SK-N-SH (cell line): ENCODE measurements around the gene TTC22. TPM values are rescaled to one million over a fixed set of nuclear protein-coding genes. Genes with fewer than 3 reads are reported as not detected.

Experiments used
- CTCF ChIA-PET: fragments of 300-600, 350-600 bp; formaldehyde crosslinking; extraction: SDS; loops from one replicate; lab custom pipeline; 2021; lab: Yijun Ruan, JAX
- POLR2A ChIA-PET: fragments of 350-600 bp; sonication (Branson Sonifier 250); formaldehyde crosslinking; extraction: SDS; loops from one replicate; lab custom pipeline; 2020; ENCODE audit warnings: antibody characterized with exemption, inconsistent platforms; lab: Yijun Ruan, JAX
- DNase-seq: peaks from one replicate; pipeline ENCODE4 v3.0.0; 2012
- H2AFZ ChIP-seq: fragments of 200-600 bp; sonication (generic); 2 replicates; pipeline ENCODE4 v1.8.1; 2016; ENCODE audit warnings: antibody characterized with exemption, mild to moderate bottlenecking, low read depth
- H3F3A ChIP-seq: fragments of 200-600 bp; sonication (generic); replicated peaks from 2 replicates; pipeline ENCODE3; 2016; ENCODE audit warnings: antibody characterized with exemption, mild to moderate bottlenecking; ENCODE audit not compliant: insufficient read depth
- H3K27ac ChIP-seq, 2 experiments: fragments of 200-500 bp in 1 of 2; fragments of 200-600 bp in 1 of 2; sonication (Bioruptor generic) in 1 of 2; sonication (generic), shearing (Covaris generic) in 1 of 2; 2 replicates each; pipeline versions ENCODE4 v1.5.1 to v1.6.1; 2014 to 2016; ENCODE audit warnings: low read depth in 2 of 2, inconsistent platforms in 1 of 2, low read length in 1 of 2, mild to moderate bottlenecking in 1 of 2, mixed read lengths in 1 of 2
- H3K27me3 ChIP-seq: fragments of 200-600 bp; sonication (generic), shearing (Covaris generic); 2 replicates; pipeline ENCODE4 v1.6.1; 2016; ENCODE audit warnings: mixed run types; ENCODE audit not compliant: insufficient read depth
- H3K36me3 ChIP-seq, 2 experiments: fragments of 200-500 bp in 1 of 2; fragments of 200-600 bp in 1 of 2; sonication (Bioruptor generic) in 1 of 2; sonication (generic) in 1 of 2; replicated peaks in 1 of 2; 2 replicates each; pipeline versions ENCODE3 to v1.5.1; 2014 to 2016; ENCODE audit warnings: low read length in 1 of 2, mild to moderate bottlenecking in 1 of 2; ENCODE audit not compliant: insufficient read depth in 2 of 2, control insufficient read depth in 1 of 2
- H3K4me1 ChIP-seq, 2 experiments: fragments of 200-500 bp in 1 of 2; fragments of 200-600 bp in 1 of 2; sonication (Bioruptor generic) in 1 of 2; sonication (generic), shearing (Covaris generic) in 1 of 2; 2 replicates each; pipeline versions ENCODE4 v1.5.1 to v1.6.1; 2014 to 2016; ENCODE audit warnings: low read depth in 1 of 2, low read length in 1 of 2, mixed run types in 1 of 2; ENCODE audit not compliant: insufficient read depth in 2 of 2, control insufficient read depth in 1 of 2
- H3K4me2 ChIP-seq: fragments of 200-600 bp; sonication (generic), shearing (Covaris generic); 2 replicates; pipeline ENCODE4 v1.6.1; 2017; ENCODE audit warnings: mixed run types
- H3K4me3 ChIP-seq, 2 experiments: fragments of 200-500 bp in 1 of 2; fragments of 200-600 bp in 1 of 2; sonication (Bioruptor generic) in 1 of 2; sonication (generic), shearing (Covaris generic) in 1 of 2; 2 replicates each; pipeline versions ENCODE4 v1.5.1 to v1.8.1; 2014 to 2016; ENCODE audit warnings: low read depth in 2 of 2, inconsistent platforms in 1 of 2, low read length in 1 of 2, mild to moderate bottlenecking in 1 of 2, mixed read lengths in 1 of 2, moderate library complexity in 1 of 2
- H3K79me2 ChIP-seq: fragments of 200-600 bp; sonication (generic); 2 replicates; pipeline ENCODE4 v1.8.1; 2017; ENCODE audit warnings: mild to moderate bottlenecking; ENCODE audit not compliant: insufficient read depth
- H3K9ac ChIP-seq: fragments of 200-600 bp; sonication (generic); 2 replicates; pipeline ENCODE4 v1.6.1; 2017; ENCODE audit warnings: mixed run types
- H3K9me2 ChIP-seq: fragments of 200-600 bp; sonication (generic); 2 replicates; pipeline ENCODE4 v1.6.1; 2017; ENCODE audit warnings: mixed run types
- H3K9me3 ChIP-seq: fragments of 200-600 bp; sonication (generic); 2 replicates; pipeline ENCODE4 v1.6.1; 2017; ENCODE audit warnings: mixed run types, mild to moderate bottlenecking, moderate library complexity
- H4K20me1 ChIP-seq: fragments of 200-600 bp; sonication (generic); 2 replicates; pipeline ENCODE4 v1.6.1; 2017; ENCODE audit warnings: mild to moderate bottlenecking, mixed run types; ENCODE audit not compliant: insufficient read depth
- CTCF ChIP-seq: fragments of 200-600 bp; sonication (generic); IDR thresholded peaks from 2 replicates; pipeline ENCODE4 v1.6.1; 2017; ENCODE audit warnings: antibody characterized with exemption, mild to moderate bottlenecking, moderate library complexity
- EZH2phosphoT487 ChIP-seq: fragments of 200-600 bp; sonication (generic); IDR thresholded peaks from 2 replicates; pipeline ENCODE4 v1.6.1; 2017; ENCODE audit warnings: low read depth, mixed run types, mild to moderate bottlenecking, antibody characterized with exemption, moderate library complexity, borderline replicate concordance
- FOSL2 ChIP-seq: IDR thresholded peaks from 2 replicates; pipeline ENCODE4 v1.4.0; 2012; ENCODE audit warnings: low read depth, mild to moderate bottlenecking, moderate library complexity, borderline replicate concordance
- SMC3 ChIP-seq: IDR thresholded peaks from 2 replicates; pipeline ENCODE4 v1.6.1; 2012; ENCODE audit warnings: low read depth, low read length, improper control_type of control experiment
- WGBS: methylation state at CpG from one replicate; pipeline ENCODE4 v1.1.6; 2017; ENCODE audit warnings: low lambda C conversion rate; 5-methylcytosine and 5-hydroxymethylcytosine counted together
- polyA plus RNA-seq, 3 experiments: library from polyadenylated mRNA; depleted of rRNA; stranded (reverse); fragments of >200 nt; gene quantifications; 2 replicates each; pipeline ENCODE4 v1.2.3, GENCODE V29; 2012

TTC22 gene
- polyA plus RNA-seq, 1 of the 3 experiments (the other 2 are of a cell fraction), result not detected

- no peak overlapping the region for H3K27ac ChIP-seq
- no peak overlapping the region for H3K9ac ChIP-seq
- no peaks in the 10 kb centered on the region for H3K79me2 ChIP-seq
- no peaks in the 10 kb centered on the region for H3K9me2 ChIP-seq
- H3K4me2 ChIP-seq, result no peak overlapping the region
- H3K9me3 ChIP-seq, result no peaks in the 10 kb centered on the region
- DNase-seq, result no peak
- no peaks in the 10 kb centered on the region for H4K20me1 ChIP-seq
- H2AFZ ChIP-seq, result no peak overlapping the region
- no peaks in the 10 kb centered on the region for H3F3A ChIP-seq
- no peak overlapping the region for H3K4me3 ChIP-seq
- no peaks in the 10 kb centered on the region for H3K27me3 ChIP-seq
- no peak for TF ChIP-seq CTCF
- TF ChIP-seq SMC3, result no peak
- H3K36me3 ChIP-seq, result no peaks in the 10 kb centered on the region
- POLR2A ChIA-PET, result no interaction called here
- CTCF ChIA-PET, result interaction anchor here (1.4 to 4.3 kb wide), 4 partner anchors 10 to 309 kb away, joined by 4 to 20 read pairs (median 7); no protein-coding TSS in a partner anchor
- peaks cover 0 to 2% of the 10 kb centered on the region in 2 experiments; a peak in 1 of 4 replicates for H3K4me1 ChIP-seq
- 83% methylated on average over 12 of the region's 12 CpGs for WGBS
Measured at GRCh38 chr1:54808443-54809207, 7.5 kb upstream of the TTC22 start.

- no peak overlapping the region for H2AFZ ChIP-seq
- TF ChIP-seq FOSL2, result no peak
- CTCF ChIA-PET, result interaction anchor here (0.5 to 2.6 kb wide), 5 partner anchors 16 to 817 kb away, joined by 3 to 13 read pairs (median 3); partner anchors contain the start of gene ACOT11
- H3K9ac ChIP-seq, result no peak overlapping the region
- H3K4me3 ChIP-seq, result no peak overlapping the region
- no peaks in the 10 kb centered on the region for H3F3A ChIP-seq
- no peaks in the 10 kb centered on the region for H3K79me2 ChIP-seq
- 77% methylated on average over 6 of the region's 7 CpGs for WGBS
- POLR2A ChIA-PET, result no interaction called here
- no peak for DNase-seq
- no peaks in the 10 kb centered on the region for H4K20me1 ChIP-seq
- no peak overlapping the region for H3K27ac ChIP-seq
- no peaks in the 10 kb centered on the region for H3K27me3 ChIP-seq
- H3K9me3 ChIP-seq, result no peaks in the 10 kb centered on the region
- no peak overlapping the region for H3K4me2 ChIP-seq
- H3K4me1 ChIP-seq, result peaks cover 0 to 2% of the 10 kb centered on the region in 2 experiments; a peak in 1 of 4 replicates
- H3K9me2 ChIP-seq, result no peaks in the 10 kb centered on the region
- no peaks in the 10 kb centered on the region for H3K36me3 ChIP-seq
Measured at GRCh38 chr1:54807756-54808155, 6.6 kb upstream of the TTC22 start.

- TF ChIP-seq EZH2phosphoT487, result no peak
- Histone ChIP-seq H3K36me3 (no peaks in the 10 kb centered on the region), H3K9ac (no peak overlapping the region), H3F3A (no peaks in the 10 kb centered on the region), H3K27me3 (no peaks in the 10 kb centered on the region), H3K4me2 (no peak overlapping the region), H2AFZ (no peak overlapping the region), H3K79me2 (no peaks in the 10 kb centered on the region), H3K4me1 (peaks cover 0 to 2% of the 10 kb centered on the region in 2 experiments; a peak in 1 of 4 replicates), H3K4me3 (no peak overlapping the region), H4K20me1 (no peaks in the 10 kb centered on the region), H3K9me3 (no peaks in the 10 kb centered on the region), H3K9me2 (no peaks in the 10 kb centered on the region), H3K27ac (no peak overlapping the region)
- no peak for DNase-seq
- WGBS, result 85% methylated on average over 6 of the region's 11 CpGs
- CTCF ChIA-PET, result interaction anchor here (0.5 to 2.6 kb wide), 6 partner anchors 15 to 816 kb away, joined by 3 to 13 read pairs (median 4); partner anchors contain the start of gene ACOT11
- POLR2A ChIA-PET, result no interaction called here
Measured at GRCh38 chr1:54806931-54807611, 5.9 kb upstream of the TTC22 start.
